GM19035 (cell line): ENCODE measurements around the gene ANKRD31.
"Not testable (repeated sequence)": the region's sequence is repeated elsewhere in the genome, so short reads cannot be mapped to it uniquely, and the experiment has no call there.

Source experiments
- ATAC-seq: cut with Tn5 transposase; IDR thresholded peaks from one replicate; pipeline ENCODE4 v1.9.1; 2021; ENCODE audit not compliant: unreplicated experiment

Gene ANKRD31, protein sequence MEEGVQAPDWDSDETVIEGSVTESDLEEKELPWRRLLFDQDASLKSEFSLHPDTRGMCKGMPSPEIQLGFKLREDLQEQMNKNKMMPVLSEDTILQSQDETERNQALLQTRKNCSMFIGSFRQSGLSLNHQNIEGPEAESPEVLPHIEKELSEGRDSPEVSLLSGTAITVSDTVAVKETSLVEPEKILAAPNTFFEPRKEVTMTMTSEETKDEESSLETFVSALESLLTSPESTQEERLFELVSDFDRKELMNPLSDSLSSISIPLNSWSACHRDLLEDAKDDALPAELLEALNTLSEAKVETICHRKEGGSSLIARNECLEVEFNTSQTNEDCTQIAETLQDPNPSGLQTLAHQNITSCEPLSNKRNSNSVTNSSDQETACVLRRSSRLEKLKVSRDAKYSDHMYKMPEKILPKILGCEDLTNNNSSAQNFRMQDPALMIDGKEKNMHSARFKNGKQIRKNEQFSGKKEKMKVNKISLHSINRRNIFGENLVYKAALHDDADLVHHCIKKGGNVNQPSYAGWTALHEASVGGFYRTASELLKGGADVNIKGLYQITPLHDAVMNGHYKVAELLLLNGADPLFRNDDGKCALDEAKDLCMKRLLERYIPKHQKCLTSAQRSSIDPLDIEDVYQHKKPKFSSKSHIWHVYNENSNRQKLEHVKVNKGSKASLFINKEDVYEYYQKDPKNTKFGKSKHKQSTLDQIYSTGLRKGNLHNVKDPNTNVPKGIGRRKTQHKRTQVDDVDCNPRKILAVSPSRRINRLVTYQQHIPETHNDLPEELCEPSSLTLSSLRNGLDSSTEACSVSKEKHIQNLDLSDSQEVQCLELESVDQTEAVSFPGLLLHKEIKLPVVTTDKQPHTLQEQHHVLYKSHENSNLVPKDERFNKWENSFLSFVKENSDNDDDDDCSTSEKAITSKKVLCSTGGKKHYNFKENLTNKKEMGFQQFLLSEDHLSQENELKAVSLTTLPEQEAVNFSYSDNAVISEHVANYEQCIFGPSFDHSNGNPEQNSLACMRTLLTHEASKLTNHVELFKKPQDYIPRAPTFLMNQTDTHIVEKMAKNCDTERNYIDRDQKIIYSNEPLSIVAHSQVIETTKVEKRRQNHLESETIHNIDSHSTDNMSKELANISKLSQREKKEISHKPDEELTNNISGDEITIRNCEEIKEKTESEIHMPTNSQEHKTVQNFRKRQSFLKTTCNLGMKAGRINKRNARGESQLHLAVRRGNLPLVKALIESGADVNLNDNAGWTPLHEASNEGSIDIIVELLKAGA (N-terminal part only)

DNA sequence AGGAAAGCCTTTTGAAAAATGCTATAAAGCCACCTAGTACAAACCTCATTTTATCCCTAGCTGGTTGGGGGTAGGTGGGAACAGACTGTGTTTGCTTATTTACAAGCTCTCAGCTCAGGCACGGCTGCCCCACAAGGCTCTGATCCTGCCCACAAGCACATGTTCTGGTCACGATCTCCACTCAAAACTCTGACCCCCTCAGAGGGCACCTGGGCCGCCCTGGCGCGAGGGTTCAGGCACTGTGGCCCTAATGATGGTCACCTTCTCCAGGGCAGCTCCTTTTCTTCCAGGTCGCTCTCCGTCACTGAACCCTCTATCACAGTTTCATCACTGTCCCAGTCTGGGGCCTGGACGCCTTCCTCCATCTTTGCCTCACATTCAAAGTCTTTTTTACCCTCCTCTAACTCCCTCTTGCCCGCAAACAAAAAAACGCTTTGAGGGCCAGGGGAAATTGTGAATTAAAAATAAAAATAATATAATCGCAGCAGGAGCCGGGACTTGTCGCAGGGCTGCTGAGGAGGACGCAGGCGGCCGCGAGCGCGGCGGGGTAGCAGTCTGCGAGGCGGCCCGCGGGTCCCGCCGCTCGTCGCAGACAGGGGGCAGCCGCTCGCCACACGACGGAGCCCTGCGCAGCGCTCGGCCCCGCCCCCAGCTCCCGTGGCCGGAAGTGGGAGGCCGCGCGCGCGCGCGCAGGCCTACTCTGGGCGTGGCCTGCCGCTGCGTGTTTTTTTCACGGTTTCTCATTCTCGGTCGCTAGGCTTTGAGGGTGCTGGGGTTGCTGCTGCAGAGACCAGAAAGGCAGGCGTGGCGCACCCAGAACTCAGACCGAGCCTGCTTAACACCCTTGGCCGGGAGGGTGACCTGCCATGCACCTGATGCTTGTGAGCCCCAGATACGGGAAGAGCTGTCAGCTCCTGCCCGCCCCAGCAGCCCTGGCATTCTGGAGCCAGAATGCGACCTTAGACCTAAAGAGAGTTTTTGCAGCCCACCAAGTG, at the start of gene ANKRD31:
ANKRD31 (minus strand) TSS at position 557 of the 995 bp plus-strand sequence; CDS start at position 365, 192 bp downstream.
- ATAC-seq, result peak; percentile 99

DNA sequence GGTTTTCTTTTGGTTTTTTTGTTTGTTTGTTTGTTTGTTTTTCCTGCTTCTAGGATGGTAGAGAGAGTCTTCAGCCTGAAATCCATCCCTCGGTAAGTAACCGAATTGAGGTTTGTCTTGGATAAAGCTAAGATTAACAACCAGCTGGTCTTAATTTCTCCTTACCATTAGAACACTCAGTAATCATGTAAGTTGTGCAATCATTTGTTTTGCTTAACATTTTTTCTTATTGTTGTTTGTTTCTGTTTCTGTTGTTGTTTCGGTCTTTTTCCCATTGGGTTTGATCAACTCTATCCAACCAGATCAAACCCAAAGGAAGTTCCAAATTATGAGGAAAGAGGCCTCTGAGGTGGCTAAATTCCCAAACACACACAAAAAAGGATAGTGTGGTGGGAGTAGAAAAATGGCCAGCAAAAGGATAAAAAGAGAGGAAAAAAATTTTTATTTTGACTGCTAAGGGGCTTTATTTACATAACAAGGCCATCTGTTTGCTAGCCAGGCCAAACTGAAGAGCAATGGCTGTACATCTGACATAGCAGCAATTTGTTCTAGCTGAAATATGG, 49.6 kb upstream of the ANKRD31 start:
- ATAC-seq, result no peak

DNA sequence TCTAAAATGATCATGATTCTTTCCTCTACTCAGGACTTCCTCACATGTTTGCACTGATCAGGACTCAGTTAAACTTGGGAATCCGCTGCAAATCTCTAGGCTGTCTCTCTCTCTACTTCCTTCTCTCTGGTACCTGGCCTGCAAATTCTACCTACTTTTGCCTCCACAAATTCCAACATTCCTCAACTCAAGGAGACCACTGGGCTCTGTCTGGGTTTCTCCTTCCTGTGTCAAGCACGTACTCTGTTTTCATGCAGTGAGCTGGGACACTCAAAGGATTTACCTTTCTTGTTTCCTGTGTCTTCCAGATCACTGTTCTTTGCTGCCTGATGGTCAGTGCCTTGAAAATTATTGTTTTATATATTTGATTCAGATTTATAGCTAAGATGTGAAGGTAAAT, 45.9 kb upstream of the ANKRD31 start:
- no peak for ATAC-seq

GRCh38 chr5:75281716-75282465, 45.2 kb upstream of the ANKRD31 start:
- ATAC-seq, result no peak

- no peak for ATAC-seq
Measured at GRCh38 chr5:75279321-75279720, 42.6 kb upstream of the ANKRD31 start.

DNA sequence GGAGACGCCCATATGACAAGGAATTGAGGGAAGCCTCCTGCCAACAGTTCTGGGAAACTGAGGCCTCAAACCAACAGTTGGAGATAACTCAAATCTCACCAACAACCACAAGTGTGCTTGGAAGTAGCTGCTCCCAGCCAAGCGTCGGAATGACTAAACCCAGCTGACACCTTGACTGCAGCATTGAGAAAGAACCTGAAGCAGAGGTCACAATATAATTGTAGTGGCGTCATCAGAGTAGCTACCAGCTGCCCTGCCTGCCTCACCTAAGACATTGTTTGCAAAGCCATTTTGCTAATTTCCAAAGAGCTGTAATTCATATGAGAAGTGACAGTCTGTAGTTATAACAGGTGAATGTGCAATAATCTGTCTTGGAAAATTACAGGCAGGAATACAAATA, 40.8 kb upstream of the ANKRD31 start:
- ATAC-seq, result no peak

- no peak for ATAC-seq
Measured at GRCh38 chr5:75275756-75276155, 39.1 kb upstream of the ANKRD31 start.

- no peak for ATAC-seq
Measured at GRCh38 chr5:75275147-75275546, 38.5 kb upstream of the ANKRD31 start.

DNA sequence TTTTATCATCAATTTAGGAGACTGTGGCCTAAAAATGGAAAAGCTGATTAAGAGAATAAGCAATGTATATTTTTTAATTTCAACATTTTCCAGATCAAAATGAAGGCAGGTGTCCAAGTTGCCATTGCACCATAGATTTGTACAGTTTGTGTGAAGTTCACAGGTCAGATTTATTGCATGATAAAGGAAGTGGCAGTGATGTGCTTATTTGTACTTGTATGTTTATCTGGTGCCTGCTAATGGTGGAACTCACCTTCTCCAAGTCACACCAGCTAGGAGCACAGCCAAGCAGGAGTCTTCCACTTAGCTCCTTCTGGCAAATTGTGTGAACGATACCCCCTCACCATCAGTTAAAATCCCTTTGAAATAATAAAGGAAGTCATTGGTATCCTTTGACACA, 37.8 kb upstream of the ANKRD31 start:
- no peak for ATAC-seq

GRCh38 chr5:75270605-75271004, 33.9 kb upstream of the ANKRD31 start:
- ATAC-seq, result not testable (repeated sequence)

GRCh38 chr5:75265731-75266130, 29.1 kb upstream of the ANKRD31 start:
- ATAC-seq, result no peak

DNA sequence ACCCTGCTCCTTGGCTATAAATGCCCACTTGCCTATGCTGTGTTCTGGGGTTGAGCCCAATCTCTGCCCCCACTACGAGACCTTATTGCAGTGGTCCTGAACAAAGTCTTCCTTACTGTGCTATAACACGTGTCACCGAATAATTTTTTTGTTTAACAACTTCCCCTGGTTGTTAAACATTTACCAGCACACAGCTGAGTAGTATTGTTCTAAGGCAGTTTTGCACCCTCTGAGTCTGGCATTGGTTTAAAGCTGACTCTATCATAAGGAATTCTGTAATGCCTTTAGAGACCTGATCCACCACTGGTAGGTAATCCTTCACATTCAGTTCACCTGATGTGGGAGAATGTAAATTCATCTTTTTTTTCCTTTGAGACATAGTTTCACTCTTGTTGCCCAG, 25.6 kb upstream of the ANKRD31 start:
- no peak for ATAC-seq

GRCh38 chr5:75260708-75261107, 24.0 kb upstream of the ANKRD31 start:
- ATAC-seq, result no peak

DNA sequence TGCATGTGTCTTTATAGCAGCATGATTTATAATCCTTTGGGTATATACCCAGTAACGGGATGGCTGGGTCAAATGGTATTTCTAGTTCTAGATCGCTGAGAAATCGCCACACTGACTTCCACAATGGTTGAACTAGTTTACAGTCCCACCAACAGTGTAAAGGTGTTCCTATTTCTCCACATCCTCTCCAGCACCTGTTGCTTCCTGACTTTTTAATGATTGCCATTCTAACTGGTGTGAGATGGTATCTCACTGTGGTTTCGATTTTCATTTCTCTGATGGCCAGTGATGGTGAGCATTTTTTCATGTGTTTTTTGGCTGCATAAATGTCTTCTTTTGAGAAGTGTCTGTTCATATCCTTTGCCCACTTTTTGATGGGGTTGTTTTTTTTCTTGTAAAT, 13.8 kb upstream of the ANKRD31 start:
- not testable (repeated sequence) for ATAC-seq

DNA sequence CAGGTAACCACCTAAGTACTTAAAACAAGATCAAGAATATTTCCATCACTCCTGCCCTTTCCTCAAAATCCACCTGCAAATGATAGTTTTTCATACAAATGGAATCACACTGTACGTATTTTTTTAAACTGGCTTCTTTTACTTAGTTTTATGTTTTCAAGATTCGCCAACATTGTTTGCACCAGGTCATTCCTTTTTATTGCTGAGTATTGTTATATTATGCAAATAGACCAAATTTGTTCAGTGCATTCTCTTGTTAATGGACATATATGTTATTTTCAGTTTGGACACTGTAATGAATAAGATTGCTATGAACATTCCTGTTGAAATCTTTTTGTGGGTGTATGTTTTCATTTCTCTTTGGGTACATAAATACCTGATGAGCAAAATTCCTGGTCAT, 8.3 kb upstream of the ANKRD31 start:
- no peak for ATAC-seq

GRCh38 chr5:75243510-75243909, 6.8 kb upstream of the ANKRD31 start:
- no peak for ATAC-seq

DNA sequence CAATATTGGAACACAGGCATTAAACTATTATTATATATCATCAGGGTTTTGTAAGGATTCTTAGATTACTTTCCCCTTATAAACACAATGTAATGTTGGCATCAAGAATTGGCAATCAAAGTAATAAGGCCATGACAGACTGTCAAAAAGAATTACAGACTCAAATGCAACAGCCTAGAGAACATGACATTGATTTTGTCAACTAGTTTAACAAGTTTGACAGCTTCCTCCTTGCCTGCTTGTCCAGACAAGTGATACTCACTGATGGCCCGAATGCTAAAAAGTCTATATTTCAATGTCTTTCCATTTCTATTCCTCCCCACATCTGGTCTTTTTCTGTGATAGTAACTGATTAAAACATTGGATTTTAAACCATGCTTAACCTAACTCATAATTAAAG, 6.4 kb upstream of the ANKRD31 start:
- no peak for ATAC-seq

- no peak for ATAC-seq
Measured at GRCh38 chr5:75242067-75242466, 5.4 kb upstream of the ANKRD31 start.

- no peak for ATAC-seq
Measured at GRCh38 chr5:75239681-75240080, 3.0 kb upstream of the ANKRD31 start.
